H1 (cell line): ENCODE measurements around the gene RHOG.

Experiments used
- CEBPB ChIP-seq: IDR thresholded peaks from 2 replicates; pipeline ENCODE4 v1.6.1; 2012; ENCODE audit warnings: low read depth, low read length
- EGR1 ChIP-seq: IDR thresholded peaks from 2 replicates; pipeline ENCODE4 v1.6.1; 2011; ENCODE audit warnings: low read depth, low read length, borderline replicate concordance
- EZH2 ChIP-seq: fragments of 200-600 bp; sonication (generic); IDR thresholded peaks from 2 replicates; pipeline ENCODE4 v1.7.1; 2012; ENCODE audit warnings: low read depth, mild to moderate bottlenecking, moderate library complexity, low read length, inconsistent platforms; ENCODE audit not compliant: severe bottlenecking
- GTF2F1 ChIP-seq: IDR thresholded peaks from 2 replicates; pipeline ENCODE4 v1.6.1; 2012; ENCODE audit warnings: low read depth, low read length, improper control_type of control experiment, borderline replicate concordance
- JUN ChIP-seq: IDR thresholded peaks from 2 replicates; pipeline ENCODE4 v1.6.1; 2011; ENCODE audit warnings: low read depth, mild to moderate bottlenecking, improper control_type of control experiment, low read length
- PHF8 ChIP-seq: fragments of 200-600 bp; sonication (generic); conservative IDR thresholded peaks from 2 replicates; pipeline ENCODE4 v1.7.1; 2012; ENCODE audit warnings: low read depth, mild to moderate bottlenecking, inconsistent platforms, low read length, moderate library complexity
- POLR2A ChIP-seq, 2 experiments: IDR thresholded peaks; 1 replicate in 1 of 2; 2 replicates in 1 of 2; pipeline ENCODE4 v1.6.1; 2011; ENCODE audit warnings: low read depth in 2 of 2, low read length in 2 of 2, mild to moderate bottlenecking in 2 of 2; ENCODE audit errors: control extremely low read depth in 1 of 2
- POLR2AphosphoS5 ChIP-seq: IDR thresholded peaks from 2 replicates; pipeline ENCODE4 v1.6.1; 2011; ENCODE audit warnings: low read depth, low read length
- RAD21 ChIP-seq, 2 experiments: IDR thresholded peaks in 1 of 2; conservative IDR thresholded peaks in 1 of 2; 2 replicates each; pipeline ENCODE4 v1.6.1; 2011; ENCODE audit warnings: low read depth in 2 of 2, low read length in 2 of 2, improper control_type of control experiment in 1 of 2, inconsistent platforms in 1 of 2, mild to moderate bottlenecking in 1 of 2, moderate library complexity in 1 of 2
- TBP ChIP-seq: IDR thresholded peaks from 2 replicates; pipeline ENCODE4 v1.6.1; 2011; ENCODE audit warnings: low read depth, low read length, improper control_type of control experiment
- TF ChIP-seq, protein P1 (sequence below), 3 experiments: IDR thresholded peaks; 1 replicate in 2 of 3; 2 replicates in 1 of 3; pipeline versions ENCODE4 v1.5.1 to v1.6.1; 2011; ENCODE audit warnings: low read length in 3 of 3, mild to moderate bottlenecking in 3 of 3, inconsistent platforms in 2 of 3, low read depth in 1 of 3, moderate library complexity in 1 of 3; ENCODE audit not compliant: insufficient read depth in 1 of 3; ENCODE audit errors: control extremely low read depth in 1 of 3
- TF ChIP-seq, protein P2 (sequence below): IDR thresholded peaks from 2 replicates; pipeline ENCODE4 v1.6.1; 2011; ENCODE audit warnings: low read depth, mild to moderate bottlenecking, low read length; ENCODE audit not compliant: insufficient read depth

DNA sequence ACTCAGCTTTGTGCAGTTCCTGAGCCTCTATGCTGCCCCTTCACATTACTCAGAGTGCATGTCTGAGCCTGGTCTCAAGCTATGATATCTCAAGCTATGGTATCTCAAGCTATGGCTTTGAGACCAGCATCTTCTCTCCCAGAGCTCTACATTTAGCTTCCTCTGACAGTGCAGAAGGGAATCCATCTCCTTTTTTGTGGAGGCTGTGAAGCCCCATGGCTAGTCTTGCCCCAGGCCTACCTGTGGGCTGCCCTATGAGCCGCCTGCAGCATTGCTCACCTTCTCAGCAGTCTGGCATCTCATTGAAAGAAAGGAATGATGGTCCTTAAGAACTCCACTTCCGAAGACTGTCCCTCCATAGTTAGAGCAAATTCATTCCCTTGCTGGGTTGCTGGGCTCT, 19.8 kb downstream of the RHOG start:
- TF ChIP-seq CEBPB (no peak), EZH2 (no peak), RAD21 (IDR thresholded peaks at IDR 0.05 in 1 of 2, conservative IDR thresholded peaks at IDR 0.05 in 1 of 2; ENCODE audit: low read depth in 2 of 2, low read length in 2 of 2) (no peak), POLR2AphosphoS5 (no peak), TBP (no peak), POLR2A (IDR thresholded peaks at IDR 0.05; ENCODE audit: control extremely low read depth in 1 of 2, low read depth in 2 of 2, low read length in 2 of 2) (no peak), EGR1 (no peak), PHF8 (no peak), GTF2F1 (no peak), JUN (no peak)
- TF ChIP-seq, protein P1, sequence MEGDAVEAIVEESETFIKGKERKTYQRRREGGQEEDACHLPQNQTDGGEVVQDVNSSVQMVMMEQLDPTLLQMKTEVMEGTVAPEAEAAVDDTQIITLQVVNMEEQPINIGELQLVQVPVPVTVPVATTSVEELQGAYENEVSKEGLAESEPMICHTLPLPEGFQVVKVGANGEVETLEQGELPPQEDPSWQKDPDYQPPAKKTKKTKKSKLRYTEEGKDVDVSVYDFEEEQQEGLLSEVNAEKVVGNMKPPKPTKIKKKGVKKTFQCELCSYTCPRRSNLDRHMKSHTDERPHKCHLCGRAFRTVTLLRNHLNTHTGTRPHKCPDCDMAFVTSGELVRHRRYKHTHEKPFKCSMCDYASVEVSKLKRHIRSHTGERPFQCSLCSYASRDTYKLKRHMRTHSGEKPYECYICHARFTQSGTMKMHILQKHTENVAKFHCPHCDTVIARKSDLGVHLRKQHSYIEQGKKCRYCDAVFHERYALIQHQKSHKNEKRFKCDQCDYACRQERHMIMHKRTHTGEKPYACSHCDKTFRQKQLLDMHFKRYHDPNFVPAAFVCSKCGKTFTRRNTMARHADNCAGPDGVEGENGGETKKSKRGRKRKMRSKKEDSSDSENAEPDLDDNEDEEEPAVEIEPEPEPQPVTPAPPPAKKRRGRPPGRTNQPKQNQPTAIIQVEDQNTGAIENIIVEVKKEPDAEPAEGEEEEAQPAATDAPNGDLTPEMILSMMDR (IDR thresholded peaks at IDR 0.05; ENCODE audit: control extremely low read depth in 1 of 3, insufficient read depth in 1 of 3, low read depth in 1 of 3, low read length in 3 of 3), result no peak
- TF ChIP-seq, protein P2, sequence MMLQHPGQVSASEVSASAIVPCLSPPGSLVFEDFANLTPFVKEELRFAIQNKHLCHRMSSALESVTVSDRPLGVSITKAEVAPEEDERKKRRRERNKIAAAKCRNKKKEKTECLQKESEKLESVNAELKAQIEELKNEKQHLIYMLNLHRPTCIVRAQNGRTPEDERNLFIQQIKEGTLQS, result no peak
